NOMO-1 treated with DMSO at 0.1 percent for 48 hours (cell line): ENCODE measurements around the gene CROCC.
A peak's percentile ranks its signal among the peaks of the same experiment; 100 is the strongest.

Experiments used
- DNase-seq: peaks from one replicate; lab custom pipeline; 2025; ENCODE audit not compliant: unreplicated experiment; lab: John Stamatoyannopoulos, UW

The CROCC gene

DNA sequence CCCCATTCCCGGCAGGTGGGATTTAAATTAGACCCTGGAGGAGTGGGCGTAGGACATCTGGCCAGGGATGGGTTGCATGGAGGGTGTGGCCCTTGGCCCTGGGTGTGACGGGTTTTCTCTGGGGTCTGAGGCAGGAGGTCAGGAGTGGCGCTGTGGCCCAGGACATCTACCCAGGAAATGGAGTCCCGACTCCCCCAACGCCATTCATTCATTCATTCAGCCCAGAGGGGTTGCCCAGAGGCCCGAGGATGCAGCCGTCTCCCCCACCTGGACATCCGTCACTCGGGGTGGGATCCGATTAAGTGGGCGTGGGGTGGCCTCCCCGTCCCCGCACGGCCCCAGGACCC lies 89.3 kb downstream of the CROCC start:
- no peak for DNase-seq

DNA sequence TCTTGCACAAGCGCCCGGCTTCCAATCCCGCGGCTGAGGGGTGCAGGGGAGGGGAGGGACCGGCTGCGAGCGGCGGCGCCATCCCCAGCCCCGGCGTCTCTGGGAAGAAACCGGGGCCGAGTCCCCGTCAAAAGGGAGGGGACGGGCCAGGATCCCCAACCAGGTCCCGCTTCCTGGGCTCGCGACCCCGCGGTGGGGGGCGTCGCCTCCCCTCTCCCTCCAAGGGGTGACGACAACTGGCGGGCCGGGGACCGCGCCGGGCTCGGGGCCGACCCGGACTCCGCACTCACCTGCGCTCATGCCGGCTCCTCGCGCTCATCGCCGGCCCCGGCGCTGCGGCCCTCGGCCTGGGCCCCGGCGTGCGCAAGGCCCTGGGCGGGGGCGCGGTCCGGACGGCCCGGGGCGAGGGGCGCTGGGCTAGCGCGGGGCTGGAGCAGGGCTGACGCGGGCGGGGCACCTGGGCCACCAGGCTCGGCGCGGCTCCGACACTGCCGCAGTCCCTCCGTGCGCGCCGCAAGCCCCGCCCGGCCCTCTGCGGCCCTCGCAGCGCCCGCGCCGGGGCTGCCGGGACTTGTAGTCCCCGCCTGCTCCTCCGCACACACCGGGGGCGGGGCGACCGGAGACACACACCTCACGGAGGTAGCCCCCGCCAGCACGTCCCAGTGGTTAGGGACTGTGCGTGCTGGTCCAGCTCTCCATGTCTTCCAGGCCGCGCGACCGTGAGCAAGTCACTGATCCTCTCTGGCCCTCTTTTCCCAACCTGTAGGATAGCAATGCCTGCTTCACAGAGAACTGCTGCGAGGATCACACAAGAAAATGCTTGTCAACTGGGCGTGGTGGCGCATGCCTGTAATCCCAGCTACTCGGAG lies 89.9 kb downstream of the CROCC start, which contains the start of gene ATP13A2:
Gene ATP13A2, minus strand, starts transcription at position 490 of the 869 bp plus-strand sequence. Its CDS starts 190 bp downstream, at position 300.
- peak; percentile 61 for DNase-seq

DNA sequence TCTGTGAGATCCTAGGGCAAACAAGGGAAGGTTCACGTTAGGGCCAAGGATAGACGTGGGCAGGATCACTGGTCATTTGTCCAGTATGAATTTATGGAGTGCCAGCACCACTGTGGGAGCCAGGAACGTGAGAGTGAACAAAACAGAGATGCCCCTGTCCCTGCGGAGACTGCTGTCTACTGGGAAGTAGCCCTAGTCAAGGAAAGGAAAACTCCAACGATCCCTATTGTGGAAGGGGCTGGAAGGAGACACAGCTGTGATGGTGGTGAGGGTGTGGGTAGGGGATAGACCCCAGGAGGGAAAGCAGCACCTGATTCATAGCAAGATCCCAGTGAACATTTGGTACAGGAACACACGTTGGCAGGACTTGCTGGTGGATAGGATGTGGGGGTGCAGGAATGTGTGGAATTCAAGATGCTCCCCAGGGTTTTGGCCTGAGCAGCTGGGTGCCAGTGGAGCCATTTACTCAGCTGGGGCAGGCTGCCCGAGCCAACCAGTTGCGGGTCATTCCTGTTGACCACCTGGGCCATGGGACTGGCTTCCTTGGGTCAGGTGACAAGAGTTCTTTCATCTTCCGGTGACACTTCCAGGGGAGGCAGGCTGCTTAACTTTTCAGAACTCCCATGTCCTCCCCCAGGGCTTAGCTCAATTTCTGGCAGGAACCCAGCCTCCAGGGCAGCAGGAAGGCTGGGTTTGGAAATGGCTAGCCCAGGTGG lies 91.2 kb downstream of the CROCC start:
- no peak for DNase-seq

DNA sequence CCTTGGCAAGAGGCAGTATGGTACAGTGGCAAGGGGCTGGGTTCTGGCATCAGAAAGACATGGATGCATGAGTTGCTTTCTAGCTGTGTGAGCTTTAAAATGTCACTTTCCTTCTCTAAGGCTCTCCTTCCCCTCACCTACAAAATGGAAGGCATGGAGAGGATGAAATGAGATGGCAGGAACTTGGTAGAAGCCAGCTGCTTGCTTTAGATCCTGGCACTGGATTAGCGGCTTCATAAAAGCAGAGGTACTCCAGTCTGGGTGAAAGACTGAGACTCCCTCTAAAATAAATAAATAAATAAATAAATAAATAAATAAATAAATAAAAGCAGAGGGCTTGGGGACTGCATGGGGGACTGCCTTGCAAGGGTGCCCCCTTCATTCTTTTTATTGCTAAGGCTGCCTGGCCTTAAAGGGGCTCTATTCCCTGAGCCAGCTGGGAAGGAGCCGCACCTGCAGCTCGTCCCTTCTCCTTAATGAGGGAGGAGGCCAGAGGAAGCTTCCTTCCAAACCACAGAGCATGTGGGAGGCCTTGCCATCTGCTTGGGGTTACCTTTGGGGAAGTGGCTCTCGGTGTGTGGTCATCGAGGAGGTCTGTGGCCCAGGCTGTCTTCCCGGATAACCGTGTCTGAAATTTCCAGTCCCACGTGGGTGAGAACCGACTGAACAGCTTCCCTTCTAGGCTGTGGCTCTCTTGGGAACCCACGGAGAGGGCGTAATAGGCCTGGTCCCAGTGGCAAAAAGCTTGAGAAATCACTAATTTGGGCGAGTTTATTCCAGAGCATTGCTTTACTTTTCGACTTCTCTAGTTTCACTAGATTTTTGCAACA lies 92.0 kb downstream of the CROCC start:
- DNase-seq = peak; percentile 77

DNA sequence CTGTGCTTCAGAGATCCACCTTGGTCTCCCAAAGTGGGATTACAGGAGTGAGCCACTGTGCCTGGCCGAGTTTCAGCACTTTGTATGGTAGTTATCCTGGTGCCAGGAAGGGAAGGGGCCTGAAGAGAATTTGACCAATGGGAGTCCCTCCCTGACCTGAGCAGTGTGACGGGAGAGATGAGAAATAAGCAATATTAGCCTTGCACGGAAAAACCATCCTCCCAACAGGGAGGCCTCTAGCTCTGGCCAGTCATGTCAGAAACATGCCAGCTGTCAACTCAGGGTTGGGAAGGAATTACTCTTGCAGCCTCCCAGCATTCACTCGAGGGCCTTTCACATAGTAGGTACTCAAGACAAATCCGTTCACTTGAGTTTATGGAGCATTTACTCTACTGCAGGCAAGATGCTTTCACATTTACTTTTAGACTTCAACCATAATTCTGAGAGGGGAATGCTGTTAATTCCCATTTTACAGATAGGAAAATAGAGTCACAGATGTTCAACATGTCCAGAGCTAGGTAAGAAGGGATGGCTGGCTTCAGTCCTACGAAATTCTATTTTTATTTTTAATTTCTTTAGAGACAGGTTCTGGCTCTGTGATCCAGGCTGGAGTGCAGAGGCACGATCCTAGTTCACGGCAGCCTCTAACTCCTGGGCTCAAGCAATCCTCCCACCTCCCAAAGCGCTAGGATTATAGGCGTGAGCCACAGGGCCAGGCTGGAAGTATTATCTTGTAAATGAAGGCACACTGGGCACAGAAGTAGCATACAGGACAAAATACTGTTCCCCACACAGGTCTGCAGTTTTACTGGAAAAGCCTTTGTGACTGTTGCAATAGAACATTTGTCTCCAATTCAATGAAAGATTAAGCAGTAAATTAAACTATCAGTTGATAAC lies 93.2 kb downstream of the CROCC start:
- DNase-seq = no peak

DNA sequence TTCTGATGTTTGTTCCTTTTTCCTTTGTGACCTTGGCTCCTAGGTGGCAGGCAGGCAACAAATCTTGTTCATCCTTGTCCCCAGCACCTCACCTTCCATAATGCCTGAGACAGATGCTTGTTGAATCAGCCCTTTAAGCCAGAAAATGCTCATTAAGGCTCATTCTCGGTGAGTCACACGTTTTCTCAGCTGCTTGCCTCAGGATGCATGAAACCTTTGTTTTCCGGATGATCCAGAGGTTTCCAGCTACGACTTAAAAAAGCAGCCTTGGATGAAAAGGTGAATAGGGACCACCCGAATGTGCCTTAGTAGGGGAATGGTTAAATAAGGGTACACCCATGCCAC lies 94.6 kb downstream of the CROCC start:
- no peak for DNase-seq

DNA sequence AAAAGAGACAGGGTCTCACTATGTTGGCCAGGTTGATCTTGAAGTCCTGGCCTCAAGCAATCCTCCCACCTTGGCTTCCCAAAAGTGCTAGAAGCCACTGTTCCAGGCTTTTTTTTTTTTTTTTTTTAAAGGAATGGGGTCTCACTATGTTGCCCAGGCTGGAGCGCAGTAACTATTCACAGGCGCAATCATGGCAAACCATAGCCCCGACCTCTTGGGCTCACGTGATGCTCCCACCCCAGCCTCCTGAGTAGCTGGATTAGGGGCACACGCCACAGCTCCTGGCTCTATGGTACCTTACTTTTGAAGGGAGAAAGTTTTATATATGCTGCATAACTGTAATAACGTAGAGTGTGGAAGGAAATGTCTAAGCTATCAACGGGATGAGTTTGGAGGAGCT lies 95.7 kb downstream of the CROCC start:
- DNase-seq = no peak

DNA sequence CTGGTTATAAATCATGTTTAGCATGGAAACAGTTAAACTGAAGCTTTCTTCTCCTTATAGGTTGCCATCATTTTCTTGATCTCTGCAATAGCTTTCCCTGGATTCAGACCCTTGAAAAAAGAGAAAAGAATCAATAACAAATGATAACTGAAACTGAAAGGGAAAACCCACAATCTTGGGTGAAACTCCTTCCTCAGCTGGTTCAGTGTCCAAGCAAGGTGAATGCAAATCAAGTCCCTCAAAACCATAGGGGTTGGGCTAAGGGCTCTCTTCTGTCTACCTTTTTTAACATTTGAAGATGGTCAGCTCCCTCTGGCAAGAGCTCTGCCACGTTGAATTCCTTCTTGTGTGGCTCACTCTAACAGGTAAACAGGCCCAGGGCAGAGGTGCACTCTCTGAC lies 97.1 kb downstream of the CROCC start:
- no peak for DNase-seq

DNA sequence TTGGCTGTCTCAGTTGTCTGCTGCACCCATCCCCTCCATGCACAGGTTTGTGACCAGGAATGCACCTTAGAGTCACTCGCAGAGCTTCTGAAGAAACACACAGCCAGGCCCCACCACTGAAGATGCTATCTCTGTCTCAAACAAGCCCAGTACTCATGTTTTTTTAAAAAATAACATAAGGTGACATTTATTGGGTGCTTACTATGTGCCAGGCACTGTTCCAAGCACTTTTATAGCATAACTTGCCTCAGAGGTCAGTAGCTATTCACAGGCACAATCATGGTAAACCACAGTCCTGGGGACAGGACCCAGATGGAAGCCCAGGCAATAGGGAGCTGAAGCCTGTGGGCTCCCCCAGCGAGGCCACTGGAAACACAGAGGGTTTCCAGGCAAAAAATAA lies 98.8 kb downstream of the CROCC start:
- DNase-seq = no peak

DNA sequence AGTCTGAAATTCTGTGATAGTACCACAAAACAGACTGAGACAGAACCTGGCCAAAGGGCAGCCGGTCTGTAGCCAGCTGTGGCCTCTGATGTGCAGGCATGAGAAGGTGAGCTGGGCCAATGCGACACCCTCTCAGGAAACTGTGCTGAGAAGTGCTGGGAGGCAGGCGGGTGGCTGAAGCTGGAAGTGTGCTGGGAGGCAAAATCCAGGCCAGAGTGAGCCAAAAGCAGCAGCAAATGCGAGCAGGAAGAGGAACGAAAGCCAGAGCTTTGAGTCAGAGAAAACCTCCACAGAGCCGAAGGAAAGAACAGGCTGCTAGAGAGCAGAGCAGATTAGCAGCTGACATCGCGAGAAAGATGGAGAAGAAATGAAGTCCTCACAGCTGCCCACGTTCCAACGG lies 100.2 kb downstream of the CROCC start:
- no peak for DNase-seq
